SU-DHL-6 (cell line): ENCODE results near the gene SLC7A7.

Experiments used
- H2AFZ ChIP-seq: fragments of 200-600 bp; sonication (generic); 2 replicates; pipeline ENCODE4 v1.6.1; 2014; ENCODE audit warnings: low read depth, mild to moderate bottlenecking, moderate library complexity, mixed read lengths, antibody characterized with exemption, low read length; ENCODE audit not compliant: severe bottlenecking
- H3F3A ChIP-seq: fragments of 200-600 bp; shearing (Covaris generic); 2 replicates; pipeline ENCODE4 v1.6.0; 2016; ENCODE audit warnings: antibody characterized with exemption, mild to moderate bottlenecking; ENCODE audit not compliant: insufficient read depth
- H3K27ac ChIP-seq: fragments of 200-600 bp; sonication (generic); 2 replicates; pipeline ENCODE4 v1.5.1; 2016; ENCODE audit warnings: low read depth, mild to moderate bottlenecking, low read length, moderate library complexity, mixed read lengths
- H3K27me3 ChIP-seq: fragments of 200-600 bp; sonication (generic), shearing (Covaris generic); 2 replicates; pipeline ENCODE4 v1.6.0; 2014; ENCODE audit warnings: mild to moderate bottlenecking, low read length
- H3K36me3 ChIP-seq: fragments of 200-600 bp; sonication (generic); 2 replicates; pipeline ENCODE4 v1.6.1; 2014; ENCODE audit warnings: mild to moderate bottlenecking, low read length, mixed read lengths
- H3K4me2 ChIP-seq: fragments of 300-600, 200-600 bp; shearing (Covaris generic), sonication (generic); 2 replicates; pipeline ENCODE4 v1.6.0; 2014; ENCODE audit warnings: low read length, low read depth, mild to moderate bottlenecking; ENCODE audit not compliant: poor library complexity, severe bottlenecking
- H3K4me3 ChIP-seq: fragments of 200-600 bp; sonication (generic); 2 replicates; pipeline ENCODE4 v1.5.1; 2014; ENCODE audit warnings: antibody characterized with exemption, low read length, mild to moderate bottlenecking, mixed read lengths; ENCODE audit not compliant: insufficient read depth, poor library complexity, severe bottlenecking
- H3K79me2 ChIP-seq: fragments of 200-600 bp; sonication (generic); 2 replicates; pipeline ENCODE4 v1.6.1; 2014; ENCODE audit warnings: mild to moderate bottlenecking, low read length, moderate library complexity; ENCODE audit not compliant: insufficient read depth
- H3K9ac ChIP-seq: fragments of 200-600 bp; sonication (generic); 2 replicates; pipeline ENCODE4 v1.7.0; 2014; ENCODE audit warnings: mild to moderate bottlenecking, low read length
- H3K9me2 ChIP-seq: fragments of 200-600 bp; sonication (generic); replicated peaks from 2 replicates; pipeline ENCODE4 v1.6.1; 2014; ENCODE audit warnings: low read length; ENCODE audit not compliant: insufficient read depth
- H3K9me3 ChIP-seq: fragments of 200-600 bp; sonication (generic); 2 replicates; pipeline ENCODE4 v1.6.1; 2014; ENCODE audit warnings: low read length, mixed read lengths; ENCODE audit not compliant: insufficient read depth
- H4K20me1 ChIP-seq: fragments of 200-600 bp; sonication (generic); 2 replicates; pipeline ENCODE4 v1.6.1; 2014; ENCODE audit warnings: low read depth, mild to moderate bottlenecking, antibody characterized with exemption, low read length, moderate library complexity, mixed read lengths
- CTCF ChIP-seq: fragments of 200-600 bp; sonication (generic); IDR thresholded peaks from one replicate; pipeline ENCODE4 v1.5.1; 2017; ENCODE audit warnings: antibody characterized with exemption, mild to moderate bottlenecking, low read length, moderate library complexity; ENCODE audit not compliant: insufficient read depth, poor library complexity, severe bottlenecking
- EZH2phosphoT487 ChIP-seq: fragments of 200-600 bp; sonication (generic), shearing (Covaris generic); conservative IDR thresholded peaks from 2 replicates; pipeline ENCODE4 v1.6.1; 2018; ENCODE audit warnings: mild to moderate bottlenecking, antibody characterized with exemption, low read length, moderate library complexity, mixed read lengths

Gene SLC7A7

GRCh38 chr14:22850944-22851764, 35.9 kb upstream of the SLC7A7 start:
- no peaks in the 10 kb centered on the region for H3K36me3 ChIP-seq
- no peak for TF ChIP-seq CTCF
- no peak for TF ChIP-seq EZH2phosphoT487
- H3K9me2 ChIP-seq, result no peaks in the 10 kb centered on the region
- no peak overlapping the region for H3K4me2 ChIP-seq
- H3K9ac ChIP-seq, result no peak overlapping the region
- H3K79me2 ChIP-seq, result no peaks in the 10 kb centered on the region
- 0 out of 2 replicates have a peak, but pooled peaks cover 3% of the 10 kb centered on the region for H3F3A ChIP-seq
- no peaks in the 10 kb centered on the region for H3K27me3 ChIP-seq
- no peaks in the 10 kb centered on the region for H4K20me1 ChIP-seq
- no peak overlapping the region for H2AFZ ChIP-seq
- no peak overlapping the region for H3K4me3 ChIP-seq
- H3K9me3 ChIP-seq, result no peaks in the 10 kb centered on the region
- H3K27ac ChIP-seq, result no peak overlapping the region

- H3K36me3 ChIP-seq, result no peaks in the 10 kb centered on the region
- no peaks in the 10 kb centered on the region for H3K79me2 ChIP-seq
- no peak overlapping the region for H2AFZ ChIP-seq
- no peaks in the 10 kb centered on the region for H3K9me2 ChIP-seq
- no peak for TF ChIP-seq CTCF
- TF ChIP-seq EZH2phosphoT487, result no peak
- no peak overlapping the region for H3K9ac ChIP-seq
- no peaks in the 10 kb centered on the region for H3K9me3 ChIP-seq
- H3K4me2 ChIP-seq, result no peak overlapping the region
- no peaks in the 10 kb centered on the region for H3K27me3 ChIP-seq
- H3K4me3 ChIP-seq, result no peak overlapping the region
- no peaks in the 10 kb centered on the region for H4K20me1 ChIP-seq
- no peak overlapping the region for H3K27ac ChIP-seq
- 0 out of 2 replicates have a peak, but pooled peaks cover 3% of the 10 kb centered on the region for H3F3A ChIP-seq
Observed at GRCh38 chr14:22849212-22849819, 34.1 kb upstream of the SLC7A7 start.

DNA sequence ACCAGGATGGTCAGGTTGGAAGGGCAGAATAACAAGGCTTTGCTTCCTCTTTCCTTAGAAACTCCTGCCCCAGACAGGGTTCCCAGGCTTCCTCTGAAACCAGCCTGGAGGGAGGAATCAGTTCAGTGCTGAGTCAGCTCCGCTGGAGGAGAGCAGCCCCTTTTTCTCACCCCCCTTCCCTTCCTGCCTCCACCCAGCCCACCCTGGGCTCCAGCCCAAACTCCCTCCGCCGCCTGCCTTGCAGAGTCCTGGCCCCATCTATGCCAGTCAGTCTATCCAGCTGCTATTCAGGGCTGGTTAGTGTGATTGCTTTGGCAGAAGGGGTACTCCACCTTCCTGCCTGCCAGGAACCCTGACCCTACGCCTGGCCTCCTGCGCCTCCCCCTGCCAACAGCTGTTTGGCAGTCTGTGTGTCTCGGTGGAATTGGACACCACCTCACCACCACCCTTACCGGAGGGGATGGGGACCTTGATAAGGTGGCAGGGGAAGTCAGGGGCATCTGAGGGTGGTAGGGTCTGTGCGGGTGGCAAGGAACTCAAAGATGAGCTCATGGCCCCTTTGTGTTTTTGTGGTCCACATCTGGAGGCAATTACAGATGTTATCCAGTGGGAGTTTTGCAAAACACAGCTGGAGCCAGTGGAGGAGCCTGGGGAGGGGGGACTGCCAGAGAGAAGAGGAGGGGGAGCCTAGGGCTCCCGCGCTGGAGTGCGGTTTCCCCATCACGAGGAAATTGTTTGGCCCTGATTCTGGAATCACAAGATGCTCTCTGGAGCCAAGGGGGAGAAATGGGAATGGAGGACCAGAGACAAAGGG, 33.3 kb upstream of the SLC7A7 start:
- Histone ChIP-seq H2AFZ (no peak overlapping the region), H3K9me2 (no peaks in the 10 kb centered on the region), H3K9ac (no peak overlapping the region), H4K20me1 (no peaks in the 10 kb centered on the region), H3K4me3 (no peak overlapping the region), H3K36me3 (no peaks in the 10 kb centered on the region), H3K27me3 (no peaks in the 10 kb centered on the region), H3K9me3 (no peaks in the 10 kb centered on the region), H3K27ac (no peak overlapping the region), H3F3A (no peaks in the 10 kb centered on the region), H3K79me2 (no peaks in the 10 kb centered on the region), H3K4me2 (no peak overlapping the region)
- TF ChIP-seq EZH2phosphoT487, result no peak
- TF ChIP-seq CTCF, result no peak
